DMS 273 (cell line): ENCODE measurements around the gene PBX3.
A peak's percentile ranks its signal among the peaks of the same experiment; 100 is the strongest.

Experiments
- DNase-seq: peaks from one replicate; lab custom pipeline; 2025; ENCODE audit not compliant: unreplicated experiment; lab: John Stamatoyannopoulos, UW

PBX3 gene

GRCh38 chr9:125969462-125969861, 222.3 kb downstream of the PBX3 start:
- DNase-seq = no peak

DNA sequence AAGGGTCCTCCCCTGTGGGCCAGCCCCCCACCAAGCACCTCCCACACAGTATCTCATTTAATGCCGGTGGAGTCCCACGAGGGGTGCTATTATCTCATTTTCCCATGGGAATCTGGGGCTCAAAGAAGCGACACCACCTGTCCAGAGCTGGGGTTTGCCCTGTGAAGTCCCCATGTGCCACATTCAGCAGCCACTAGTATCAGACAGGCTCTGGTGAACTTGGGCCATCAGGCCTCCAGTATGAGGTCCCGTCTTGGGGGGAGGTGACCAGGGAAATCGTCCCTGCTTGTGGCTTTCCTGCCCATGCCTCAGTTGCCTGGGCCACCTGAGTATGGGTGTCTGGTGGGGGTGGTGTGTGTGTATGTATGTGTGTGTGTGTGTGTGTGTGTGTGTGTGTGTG, 222.7 kb downstream of the PBX3 start:
- no peak for DNase-seq

GRCh38 chr9:125970340-125970739, 223.2 kb downstream of the PBX3 start:
- DNase-seq = peak; percentile 56

- no peak for DNase-seq
Observed at GRCh38 chr9:125971050-125971449, 223.9 kb downstream of the PBX3 start.

- no peak for DNase-seq
Observed at GRCh38 chr9:125972012-125972729, 225.0 kb downstream of the PBX3 start.

GRCh38 chr9:125973547-125973946, 226.4 kb downstream of the PBX3 start:
- no peak for DNase-seq

GRCh38 chr9:125974705-125975104, 227.5 kb downstream of the PBX3 start:
- no peak for DNase-seq

DNA sequence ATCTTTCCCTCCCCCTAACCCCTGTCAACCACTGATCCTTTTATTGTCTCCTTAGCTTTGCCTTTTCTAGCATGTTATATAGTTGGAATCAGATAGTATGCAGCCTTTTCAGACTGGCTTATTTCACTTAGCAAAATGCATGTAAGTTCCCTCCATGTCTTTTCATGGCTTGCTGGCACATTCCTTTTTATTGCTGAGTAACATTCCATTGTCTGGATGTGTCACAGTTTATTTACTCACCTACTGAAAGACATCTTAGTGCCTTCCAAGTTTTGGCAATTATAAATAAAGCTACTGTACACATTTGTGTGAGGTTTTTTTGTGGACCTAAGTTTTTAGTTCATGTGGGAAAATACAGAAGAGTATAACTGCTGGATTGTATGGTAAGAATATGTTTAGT, 230.1 kb downstream of the PBX3 start:
- no peak for DNase-seq

DNA sequence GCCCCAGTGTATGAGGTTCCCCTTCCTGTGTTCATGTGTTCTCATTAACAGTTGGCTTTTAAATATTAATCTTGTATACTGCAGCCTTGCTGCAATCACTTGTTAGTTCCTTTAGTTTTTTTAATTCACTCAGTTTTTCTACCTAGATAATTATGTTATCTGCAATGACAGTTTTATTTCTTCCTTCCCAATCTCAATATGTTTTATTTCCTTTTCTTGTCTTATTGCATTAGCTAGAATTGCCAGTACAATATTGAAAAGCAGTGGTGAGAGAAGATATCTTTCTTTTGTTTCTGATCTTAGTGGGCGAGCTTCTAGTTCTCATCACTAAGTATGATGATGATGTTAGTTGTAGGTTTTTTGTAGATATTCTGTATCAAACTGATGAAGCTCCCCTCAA, 232.2 kb downstream of the PBX3 start:
- DNase-seq = no peak

DNA sequence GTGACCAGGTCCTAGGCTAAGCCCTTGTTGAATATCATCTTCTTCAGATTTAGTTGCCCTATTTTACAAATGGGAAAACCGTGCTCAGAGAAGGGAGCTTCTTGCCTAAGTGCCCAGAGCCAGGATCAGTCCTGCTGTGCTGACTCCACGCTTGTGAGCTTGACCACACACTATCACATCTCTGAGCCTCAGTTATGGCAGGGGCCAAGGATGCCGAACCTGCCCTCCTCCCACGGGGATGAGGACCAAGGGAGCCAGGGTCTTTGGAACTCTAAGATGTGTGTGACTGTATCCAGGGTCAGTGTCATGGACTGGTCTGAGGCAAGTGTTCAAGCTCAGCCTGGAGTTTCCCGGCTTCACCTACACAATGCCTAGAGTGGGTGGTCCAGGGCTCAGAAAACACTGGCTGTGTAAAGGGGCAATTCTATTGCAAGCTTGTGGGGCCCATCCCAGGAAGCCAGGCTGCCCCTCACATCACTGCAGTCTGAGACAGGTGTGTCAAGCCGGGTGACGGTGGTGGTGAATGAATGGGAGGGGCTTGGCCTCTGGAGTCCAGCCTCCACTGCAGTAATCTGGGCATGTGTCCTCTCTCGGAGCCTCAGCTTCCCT, 235.7 kb downstream of the PBX3 start:
- DNase-seq = no peak

- DNase-seq = peak; percentile 16
Observed at GRCh38 chr9:125983681-125984080, 236.5 kb downstream of the PBX3 start.

GRCh38 chr9:125984461-125984860, 237.3 kb downstream of the PBX3 start:
- DNase-seq = no peak

GRCh38 chr9:125985142-125985997, 238.2 kb downstream of the PBX3 start:
- no peak for DNase-seq

DNA sequence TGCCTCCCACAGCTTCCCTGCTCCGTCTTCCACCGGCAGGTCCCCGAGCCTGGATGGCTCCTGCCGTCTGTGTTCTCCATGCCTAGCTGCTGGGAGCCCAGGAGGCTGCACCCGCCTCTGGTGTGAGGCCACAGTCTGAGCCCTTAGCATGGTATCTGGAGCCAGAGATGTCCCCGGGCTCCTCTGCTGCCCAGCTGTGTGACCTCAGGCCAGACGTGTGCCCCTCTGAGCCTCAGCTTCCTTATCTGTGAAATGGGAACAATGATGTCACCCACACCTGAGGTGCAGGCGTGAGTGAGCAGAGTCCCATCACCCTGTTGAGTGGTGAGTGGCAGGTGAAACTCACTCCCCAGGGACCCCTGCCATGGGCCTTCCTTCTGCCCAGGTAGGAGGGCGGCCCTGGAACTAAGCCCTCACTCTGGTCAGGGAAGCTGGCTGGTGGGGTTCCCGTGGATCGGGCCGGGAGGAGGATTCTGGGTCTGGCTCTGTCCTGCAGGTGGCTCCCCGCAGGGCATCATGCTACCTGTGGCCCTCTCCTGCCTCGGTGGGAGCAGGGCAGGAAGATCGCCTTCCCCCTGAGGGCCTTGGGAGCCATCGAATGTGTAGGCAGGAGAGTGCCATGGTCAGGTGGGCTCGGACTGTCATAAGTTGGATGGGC, 239.0 kb downstream of the PBX3 start:
- no peak for DNase-seq

- no peak for DNase-seq
Observed at GRCh38 chr9:125986966-125987365, 239.8 kb downstream of the PBX3 start.

DNA sequence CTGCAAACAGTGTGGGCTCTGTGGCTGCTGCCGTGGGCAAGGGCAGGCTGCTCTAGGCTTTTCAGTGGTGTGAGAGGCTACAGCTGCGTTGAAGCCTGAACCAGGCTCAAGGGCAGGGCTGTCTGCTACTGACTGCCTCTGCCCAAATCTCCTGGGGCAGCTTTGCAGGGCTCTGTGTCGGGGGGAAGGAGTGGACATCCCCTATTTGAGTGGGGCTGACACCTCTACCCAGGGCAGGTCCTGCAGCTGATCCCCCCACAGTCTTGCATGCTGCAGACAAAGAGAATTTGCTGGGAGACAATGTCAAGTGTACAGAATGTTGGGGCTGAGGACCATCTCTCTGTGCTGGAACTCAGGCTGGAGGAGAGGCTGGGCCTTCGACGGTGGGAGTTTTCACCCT, 240.2 kb downstream of the PBX3 start:
- no peak for DNase-seq

DNA sequence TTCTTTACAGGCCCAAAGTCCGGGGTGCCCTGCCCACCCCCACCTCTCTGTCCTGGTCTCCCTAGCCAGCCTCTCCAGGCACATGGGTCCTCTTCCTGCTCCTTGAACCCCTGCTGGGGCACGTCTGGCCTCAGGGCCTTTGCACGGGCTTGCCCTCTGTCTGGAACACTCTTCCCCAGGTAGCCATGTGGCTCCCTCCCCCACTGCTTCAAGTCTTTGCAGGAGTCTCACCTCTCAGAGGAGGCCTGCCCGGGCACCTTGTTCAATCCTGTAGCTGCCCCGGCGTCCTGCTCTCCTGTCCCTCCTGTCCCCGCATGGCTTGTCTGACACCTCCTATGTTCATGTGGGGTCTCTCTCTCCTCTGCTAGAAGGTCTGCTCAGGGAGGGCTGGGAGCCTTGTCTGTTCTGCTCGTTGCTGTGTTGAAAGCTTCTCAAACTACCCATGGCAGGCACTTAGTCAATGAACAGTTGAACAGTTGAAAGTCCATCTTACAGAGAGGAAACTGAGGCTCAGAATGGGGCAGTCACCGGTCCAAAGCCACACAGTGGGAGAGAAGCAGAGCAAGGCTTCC, 241.4 kb downstream of the PBX3 start:
- DNase-seq = no peak

GRCh38 chr9:125989090-125989501, 241.9 kb downstream of the PBX3 start:
- DNase-seq = no peak

DNA sequence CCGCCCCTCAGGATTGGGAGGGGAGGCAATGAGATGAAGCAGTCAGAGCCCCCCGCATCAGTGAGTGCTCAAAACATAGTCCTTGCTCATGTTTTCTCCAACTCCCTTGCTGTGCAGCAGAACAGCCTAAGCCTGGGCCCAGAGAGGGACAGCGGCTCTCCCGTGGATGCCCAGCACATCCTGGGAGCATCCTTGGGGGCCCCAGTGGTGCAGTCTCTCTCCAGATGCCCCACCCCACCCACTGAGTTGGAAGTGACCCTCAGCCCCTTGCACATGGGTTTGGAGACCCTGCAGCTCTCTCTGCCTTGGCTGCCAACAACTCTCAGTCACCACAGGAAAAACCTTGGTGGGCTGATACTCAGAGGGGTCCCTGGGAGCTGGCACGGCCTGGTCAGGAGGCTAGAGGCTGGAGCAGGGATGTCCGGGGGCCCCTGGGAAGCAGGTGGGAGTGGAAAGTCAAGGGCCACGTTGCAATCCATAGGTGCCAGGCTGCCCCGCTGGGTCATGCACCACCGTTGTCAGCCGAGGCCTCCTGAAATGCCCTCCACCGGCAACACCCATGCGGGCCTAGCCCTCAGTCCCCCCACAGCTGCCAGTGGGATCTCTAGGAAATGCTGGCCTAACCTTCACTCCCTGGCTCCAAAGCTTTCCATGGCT, 242.5 kb downstream of the PBX3 start:
- no peak for DNase-seq

DNA sequence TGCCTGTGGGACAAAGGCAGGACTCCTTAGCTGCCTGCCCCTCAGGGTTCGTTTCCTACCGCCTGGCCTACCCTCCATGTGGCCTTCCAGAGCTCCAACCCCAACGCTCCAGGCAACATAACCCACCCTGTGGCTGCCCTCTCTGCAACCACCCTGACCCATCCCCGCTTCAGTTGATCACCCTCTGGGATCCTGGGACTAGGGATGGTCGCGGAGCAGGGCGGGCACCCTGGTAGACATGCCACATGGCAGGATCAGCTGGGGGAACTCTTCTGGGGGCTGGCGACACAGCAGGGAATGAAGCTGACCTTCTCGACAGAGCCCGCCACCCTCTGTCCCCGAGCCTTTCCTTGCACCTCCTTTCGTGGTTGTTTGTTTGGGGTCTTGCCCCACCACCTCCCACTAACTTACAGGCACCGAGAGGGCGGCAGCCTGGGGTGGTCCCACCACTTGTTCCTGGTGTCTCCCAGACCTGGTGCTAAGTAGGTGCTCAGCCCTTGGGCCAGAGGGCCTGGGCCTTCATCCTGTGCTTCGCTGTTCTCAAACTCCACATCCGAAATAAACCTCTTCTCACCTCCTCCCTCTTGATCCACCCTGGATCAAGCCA, 243.1 kb downstream of the PBX3 start:
- DNase-seq = no peak
